Measurements from ENCODE around the gene RRP8. TPM values are rescaled to one million over a fixed set of nuclear protein-coding genes. Genes with fewer than 3 reads are reported as not detected.

Gene RRP8
- total RNA-seq, 1 experiment from 2014 or later: 17.8 TPM

GRCh38 chr11:6613496-6613895, 10.1 kb upstream of the RRP8 start:
- Histone ChIP-seq H3K79me2 (ENCODE audit: insufficient read depth, low read length) (peaks cover 29% of the 10 kb centered on the region), H3K9me3 (ENCODE audit: control insufficient read depth in 1 of 2, insufficient read depth in 1 of 2, low read depth in 1 of 2, low read length in 2 of 2) (no peaks in the 10 kb centered on the region), H3K27ac (ENCODE audit: low read depth, low read length) (no peak overlapping the region), H3K4me3 (replicated peaks in 1 of 2; ENCODE audit: low read depth in 1 of 2, low read length in 2 of 2) (no peak overlapping the region), H3K36me3 (ENCODE audit: control insufficient read depth in 1 of 2, insufficient read depth in 2 of 2, low read length in 2 of 2) (peaks cover 21 to 34% of the 10 kb centered on the region in 2 experiments), H3K9ac (ENCODE audit: low read length) (no peak overlapping the region), H3K4me1 (ENCODE audit: control insufficient read depth in 1 of 2, insufficient read depth in 2 of 2, low read length in 2 of 2) (peaks cover 11 to 29% of the 10 kb centered on the region in 2 experiments), H3K9me2 (ENCODE audit: insufficient read depth) (no peaks in the 10 kb centered on the region), H3K27me3 (ENCODE audit: insufficient read depth, low read length) (no peaks in the 10 kb centered on the region), H4K20me1 (ENCODE audit: insufficient read depth) (no peaks in the 10 kb centered on the region), H3K4me2 (ENCODE audit: low read length) (no peak overlapping the region), H2AFZ (ENCODE audit: low read depth, low read length, poor library complexity, severe bottlenecking) (no peak overlapping the region)
- DNase-seq (ENCODE audit: low read depth, low spot score) (no peak), ATAC-seq (no peak)
- TF ChIP-seq YY1 (IDR thresholded peaks at IDR 0.05; ENCODE audit: extremely low read depth, insufficient replicate concordance, low read depth, low read length) (no peak), SP1 (IDR thresholded peaks at IDR 0.05; ENCODE audit: low read depth) (no peak), CTCF (IDR thresholded peaks at IDR 0.05 in 2 of 3, conservative IDR thresholded peaks at IDR 0.05 in 1 of 3; ENCODE audit: borderline replicate concordance in 1 of 3, insufficient read depth in 1 of 3, low read depth in 2 of 3, low read length in 2 of 3) (no peak), POLR2AphosphoS5 (IDR thresholded peaks at IDR 0.05; ENCODE audit: low read depth, low read length) (no peak), JUND (IDR thresholded peaks at IDR 0.05) (no peak), TCF7L2 (IDR thresholded peaks at IDR 0.05; ENCODE audit: borderline replicate concordance, extremely low read depth, insufficient read depth, insufficient read length) (no peak), EGR1 (IDR thresholded peaks at IDR 0.05; ENCODE audit: low read depth) (no peak), RAD21 (IDR thresholded peaks at IDR 0.05; ENCODE audit: low read depth) (no peak), ZNF274 (IDR thresholded peaks at IDR 0.05; ENCODE audit: low read depth, low read length) (no peak), POLR2A (IDR thresholded peaks at IDR 0.05; ENCODE audit: borderline replicate concordance, extremely low read depth, insufficient read depth, insufficient read length) (no peak)
- ChIA-PET RAD21 (ENCODE audit: low non-redundant PET in 1 of 2, low total read pairs in 2 of 2, uncharacterized antibody in 2 of 2, unreplicated experiment in 2 of 2) (no interaction called here), POLR2A (no interaction called here), CTCF (no interaction called here)
- intact Hi-C loops (cut with micrococcal nuclease): no loop called here
- no TSS peak for BruUV-seq (replicated peaks)

Data from HCT116 (cell line).